SK-N-SH (cell line): ENCODE measurements around the gene KRT35.

Source experiments
- CTCF ChIP-seq: fragments of 200-600 bp; sonication (generic); IDR thresholded peaks from 2 replicates; pipeline ENCODE4 v1.6.1; 2017; ENCODE audit warnings: antibody characterized with exemption, mild to moderate bottlenecking, moderate library complexity
- POLR2AphosphoS5 ChIP-seq: IDR thresholded peaks from 2 replicates; pipeline ENCODE4 v1.6.1; 2012; ENCODE audit warnings: low read depth, low read length
- SMC3 ChIP-seq: IDR thresholded peaks from 2 replicates; pipeline ENCODE4 v1.6.1; 2012; ENCODE audit warnings: low read depth, low read length, improper control_type of control experiment
- YY1 ChIP-seq: IDR thresholded peaks from 2 replicates; pipeline ENCODE4 v1.4.0; 2012; ENCODE audit warnings: low read depth, mild to moderate bottlenecking
- ZBTB33 ChIP-seq: IDR thresholded peaks from 2 replicates; pipeline ENCODE4 v1.4.0; 2012; ENCODE audit warnings: low read depth, borderline replicate concordance

GRCh38 chr17:41480136-41480535 is 815 bp downstream of the KRT35 start:
- TF ChIP-seq YY1 (no peak), CTCF (no peak), POLR2AphosphoS5 (no peak), ZBTB33 (no peak), SMC3 (no peak)
